HuH-7 (cell line): ENCODE measurements around the gene TBC1D5.
"Not testable (repeated sequence)": the region's sequence is repeated elsewhere in the genome, so short reads cannot be mapped to it uniquely, and the experiment has no call there.

Source experiments
- DNase-seq: peaks from one replicate; pipeline ENCODE4 v3.0.0; 2011; ENCODE audit warnings: low spot score

TBC1D5 gene

DNA sequence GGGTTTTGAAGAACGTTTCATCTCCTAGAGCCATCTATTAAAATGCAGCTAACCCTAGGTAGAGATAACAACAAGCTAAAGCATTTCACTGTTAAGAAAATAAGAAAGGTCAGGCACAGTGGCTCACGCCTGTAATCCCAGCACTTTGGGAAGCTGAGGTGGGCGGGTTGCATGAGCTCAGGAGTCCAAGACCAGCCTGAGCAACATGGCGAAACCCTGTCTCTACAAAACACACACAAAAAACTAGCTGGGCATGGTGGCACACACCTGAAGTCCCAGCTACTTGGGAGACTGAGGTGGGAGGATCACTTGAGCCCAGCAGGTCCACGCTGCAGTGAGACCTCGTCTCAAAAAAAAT is 5.4 kb upstream of the TBC1D5 start:
- DNase-seq: no peak

DNA sequence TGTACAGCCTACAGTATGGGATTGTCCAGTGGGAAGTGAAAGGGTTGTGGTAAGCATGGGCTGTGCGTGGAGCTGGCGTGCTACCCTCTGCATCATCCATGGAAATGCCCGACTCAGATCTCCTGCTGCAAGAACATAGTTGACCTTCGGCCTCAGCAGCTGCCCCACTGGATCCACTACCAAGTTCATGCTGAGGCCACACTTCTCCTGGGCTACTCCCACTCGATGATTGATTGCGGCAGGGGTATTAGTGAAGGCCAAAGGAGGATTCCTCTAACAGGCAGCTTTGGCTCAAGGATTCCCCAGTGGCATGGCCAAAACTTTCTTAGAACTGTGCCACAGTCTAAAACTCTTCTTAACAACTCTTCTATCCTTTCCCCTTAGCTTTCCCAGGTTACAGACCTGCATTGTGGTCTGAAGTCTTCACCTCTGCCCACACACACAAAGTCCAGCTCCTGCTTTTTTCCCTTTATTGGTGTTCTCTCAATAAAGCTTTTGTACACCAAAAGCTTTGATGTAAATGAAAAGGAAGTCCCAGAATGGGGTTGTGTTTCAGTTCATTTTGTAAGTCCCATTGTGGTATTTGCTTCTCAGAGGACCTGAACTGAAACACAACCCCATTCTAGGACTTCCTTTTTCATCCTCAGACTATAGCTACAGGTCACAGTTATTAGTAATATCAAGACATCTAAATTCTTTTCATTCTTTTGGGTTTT is 4.9 kb upstream of the TBC1D5 start:
- DNase-seq: no peak

DNA sequence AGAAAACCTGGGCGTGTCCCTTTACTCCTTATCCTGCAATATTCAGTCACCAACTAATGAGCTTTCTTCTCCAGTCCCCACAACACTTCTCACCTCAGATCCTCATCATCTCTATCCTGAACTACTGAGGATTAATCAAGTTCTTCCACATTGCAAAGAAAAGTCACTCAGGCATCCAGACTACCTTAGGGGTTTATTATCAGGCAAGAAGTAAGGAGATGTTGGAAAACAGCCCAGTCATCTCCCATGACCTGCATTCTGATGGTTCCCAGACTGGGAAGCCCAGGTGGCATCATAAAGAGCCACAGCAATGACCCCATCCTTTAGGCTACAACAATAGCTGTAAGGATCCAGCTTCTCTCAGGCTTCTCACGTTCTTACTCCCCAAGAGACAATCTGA is 3.5 kb upstream of the TBC1D5 start:
- no peak for DNase-seq

DNA sequence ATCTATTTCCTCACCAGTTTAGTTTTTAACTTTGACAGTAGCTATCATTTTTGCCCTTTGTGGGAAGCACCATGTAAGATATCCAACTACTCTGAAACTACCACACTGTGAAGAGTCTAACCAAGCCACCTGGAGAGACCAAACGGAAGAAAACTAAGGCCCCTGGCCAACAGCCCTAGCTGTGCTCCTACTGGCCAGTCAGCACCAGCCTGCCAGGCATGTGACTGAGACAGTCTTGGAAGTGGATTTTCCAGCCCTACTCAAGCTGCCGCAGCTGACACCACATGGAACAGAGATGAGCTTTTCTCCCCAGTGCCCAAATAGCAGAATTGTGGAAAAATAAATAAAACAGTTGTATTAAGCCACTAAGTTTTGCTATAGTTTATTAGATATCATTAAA is 2.9 kb upstream of the TBC1D5 start:
- DNase-seq: no peak

DNA sequence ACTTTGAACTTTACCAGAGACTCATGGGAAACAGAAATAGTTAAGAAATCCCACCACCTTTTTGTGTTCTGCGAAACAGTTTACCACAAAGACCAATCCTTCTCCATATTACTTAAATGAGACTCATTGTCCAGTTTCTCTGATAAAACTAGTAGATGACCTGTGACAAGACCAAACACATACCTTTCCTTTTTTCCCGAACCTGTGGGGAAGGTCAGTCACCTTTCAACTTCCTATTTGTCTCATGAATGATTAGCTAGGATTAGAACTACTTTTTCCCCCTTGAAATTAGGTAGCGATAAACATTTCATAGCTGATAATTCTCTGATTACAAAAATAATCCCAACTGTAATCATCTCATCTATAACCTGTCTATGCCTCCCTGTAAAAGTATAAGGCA is 2.3 kb upstream of the TBC1D5 start:
- no peak for DNase-seq

DNA sequence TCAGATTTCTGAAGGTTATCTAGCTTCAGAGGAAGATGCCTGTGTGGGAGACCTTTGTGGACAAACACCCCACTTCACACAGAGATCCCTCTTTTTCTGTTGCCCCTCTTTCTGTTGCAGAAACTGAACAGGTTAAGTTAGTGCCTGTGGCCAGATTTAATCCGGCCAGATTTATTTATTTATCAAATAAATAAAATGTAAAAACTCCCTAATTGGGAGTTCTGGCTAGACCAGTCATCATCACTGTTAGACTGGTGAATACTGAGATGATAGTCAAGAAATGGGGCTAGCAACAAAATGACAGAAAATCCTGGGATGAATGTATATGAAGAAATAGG is 1.2 kb upstream of the TBC1D5 start:
- DNase-seq: no peak

DNA sequence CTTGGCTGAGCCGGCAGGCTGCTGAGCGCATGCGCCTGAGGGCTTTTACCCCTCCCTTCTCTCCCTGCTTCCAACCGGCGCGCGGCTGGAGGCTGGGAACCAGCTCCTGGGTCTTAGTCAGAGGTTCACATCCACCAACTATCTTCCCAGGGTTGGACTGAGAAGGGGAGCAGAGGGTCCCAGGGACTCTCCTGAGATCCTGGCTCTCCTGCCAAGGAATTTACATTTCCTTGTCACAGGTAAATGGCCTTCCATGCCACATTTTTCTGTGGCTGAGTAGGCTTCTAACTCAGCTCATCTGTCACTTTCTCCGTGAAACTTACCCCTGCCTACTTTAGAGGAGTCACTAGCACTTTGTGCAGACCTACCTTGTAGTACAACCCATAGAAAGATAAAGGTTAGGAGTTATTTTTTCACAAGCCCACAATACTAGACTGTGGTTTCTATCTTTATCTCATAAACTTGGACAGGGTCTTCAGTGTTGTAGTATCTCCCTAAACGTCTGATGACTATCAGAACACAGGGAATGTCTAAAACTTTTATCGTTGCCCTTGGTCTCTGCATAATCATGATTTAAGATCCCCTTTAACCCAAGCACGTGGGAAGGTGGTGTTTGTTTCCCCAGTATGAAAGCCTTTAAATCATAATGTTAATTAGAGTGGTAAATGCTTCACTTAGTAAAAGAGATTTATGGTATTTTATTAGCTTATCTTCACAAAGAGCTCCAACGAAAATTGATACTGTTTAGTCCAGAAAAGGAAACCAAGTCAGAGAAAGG is 638 bp upstream of the TBC1D5 start:
- DNase-seq: no peak

DNA sequence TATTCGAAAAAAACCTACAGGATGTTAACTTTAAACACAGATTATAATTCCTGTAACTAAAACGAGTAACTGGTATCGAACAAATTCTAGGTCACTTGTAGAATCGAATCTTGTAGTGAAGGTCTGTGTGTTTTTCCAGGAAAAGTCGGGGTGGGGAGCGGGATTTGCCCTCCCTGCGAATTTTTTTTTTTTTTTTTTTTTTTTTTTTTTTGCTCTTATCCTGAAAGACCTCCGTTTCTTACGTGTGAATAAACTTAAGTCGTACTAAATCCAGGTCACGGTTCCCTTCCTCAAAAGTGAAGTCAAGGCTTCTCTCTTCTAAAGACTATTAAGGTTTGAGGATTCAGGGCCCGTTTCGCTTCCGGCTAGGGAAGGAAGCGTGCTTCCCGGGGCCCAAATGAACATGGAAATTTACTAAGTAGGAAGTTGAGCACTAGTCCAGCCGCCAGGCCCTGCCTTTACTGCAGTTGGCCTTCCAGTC is 770 bp downstream of the TBC1D5 start:
- no peak for DNase-seq

DNA sequence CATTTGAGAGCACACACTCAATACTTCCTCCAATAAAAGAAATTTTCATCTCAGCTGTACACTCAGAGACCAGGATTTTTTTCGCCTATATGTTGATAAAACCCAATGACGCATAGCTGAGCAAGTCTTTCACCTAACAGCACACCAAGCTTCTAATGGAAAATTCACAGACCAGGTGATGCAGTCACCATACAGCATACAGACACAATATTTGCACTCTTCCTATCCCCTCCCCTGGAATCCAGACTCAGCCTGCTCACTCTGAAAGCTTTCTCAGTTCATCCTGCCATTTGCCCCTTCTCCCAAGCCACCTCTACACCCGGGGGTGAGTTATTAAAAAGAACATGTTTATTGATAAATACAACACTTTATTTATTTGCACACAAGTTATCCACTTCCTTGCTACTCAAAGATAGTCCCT is 1.7 kb downstream of the TBC1D5 start:
- DNase-seq: peak; percentile 71

DNA sequence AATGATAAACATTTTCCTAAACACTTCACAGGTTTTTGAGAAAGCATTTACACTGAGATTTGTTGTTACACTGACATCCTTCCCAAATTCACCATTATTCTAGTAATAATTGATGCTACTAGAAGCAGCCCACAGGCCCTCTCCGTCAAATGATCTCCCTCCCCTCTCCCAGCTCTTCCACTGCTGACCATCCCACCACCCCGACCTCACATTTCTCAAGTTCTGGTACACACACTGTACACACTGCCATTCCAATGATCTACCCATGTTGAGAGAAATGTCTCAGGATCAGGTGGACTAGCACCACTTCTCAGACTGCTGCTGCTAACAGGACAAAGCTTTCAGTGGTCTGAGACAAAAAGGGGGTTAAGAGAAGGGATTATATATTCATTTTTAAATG is 3.5 kb downstream of the TBC1D5 start:
- no peak for DNase-seq

DNA sequence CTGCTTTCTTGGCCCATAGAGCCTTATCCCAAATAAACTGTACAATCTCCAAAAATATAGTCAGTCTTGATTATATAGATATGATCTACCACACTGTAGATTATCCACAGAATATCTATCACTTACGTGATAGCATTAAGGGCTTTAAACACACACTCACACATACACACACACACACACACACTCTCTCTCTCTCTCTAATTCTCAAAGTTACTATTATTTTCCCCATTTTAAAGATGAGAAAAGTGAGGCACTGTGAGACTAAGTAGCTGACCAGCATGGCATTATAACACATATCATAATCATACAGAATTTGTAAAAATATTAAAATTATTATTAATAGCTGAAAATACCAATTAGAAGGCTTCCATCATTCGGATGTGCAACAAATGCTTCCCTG is 4.2 kb downstream of the TBC1D5 start:
- no peak for DNase-seq

DNA sequence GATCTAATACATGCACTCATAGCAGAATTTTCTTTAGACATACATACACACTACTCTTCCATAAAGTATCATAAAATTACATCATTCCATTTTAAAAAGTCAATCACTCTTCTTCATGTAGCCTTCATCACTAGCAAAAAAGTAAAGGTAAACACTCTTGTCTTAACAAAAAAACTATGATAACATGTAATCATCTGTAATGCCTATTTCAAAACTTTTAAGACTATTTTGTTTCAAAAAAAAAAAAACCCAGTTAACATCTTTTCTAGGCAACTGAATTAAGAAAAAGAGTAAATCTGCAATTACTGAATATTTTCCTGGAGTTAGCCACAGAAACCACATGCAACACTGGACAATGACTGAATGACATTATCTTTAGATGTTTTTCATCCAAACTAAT is 4.8 kb downstream of the TBC1D5 start:
- no peak for DNase-seq

DNA sequence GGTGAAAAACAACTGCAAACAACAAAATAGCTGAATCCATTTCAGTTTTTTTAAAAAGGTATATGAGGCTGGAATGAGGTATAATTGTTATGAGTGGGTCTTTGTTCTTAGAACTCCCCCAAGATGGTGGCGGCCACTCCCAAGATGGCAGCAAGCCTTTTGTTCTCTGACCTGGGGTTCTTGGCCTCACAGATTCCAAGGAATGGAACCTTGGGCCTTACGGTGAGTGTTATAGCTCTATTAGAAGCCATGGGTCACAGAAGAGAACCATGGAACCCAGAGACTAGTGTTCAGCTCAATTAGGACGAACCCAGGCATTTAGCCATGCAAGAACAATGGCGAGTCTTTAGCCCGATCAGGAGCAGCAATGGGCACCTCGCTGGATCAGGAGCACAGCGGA is 7.1 kb downstream of the TBC1D5 start:
- not testable (repeated sequence) for DNase-seq

DNA sequence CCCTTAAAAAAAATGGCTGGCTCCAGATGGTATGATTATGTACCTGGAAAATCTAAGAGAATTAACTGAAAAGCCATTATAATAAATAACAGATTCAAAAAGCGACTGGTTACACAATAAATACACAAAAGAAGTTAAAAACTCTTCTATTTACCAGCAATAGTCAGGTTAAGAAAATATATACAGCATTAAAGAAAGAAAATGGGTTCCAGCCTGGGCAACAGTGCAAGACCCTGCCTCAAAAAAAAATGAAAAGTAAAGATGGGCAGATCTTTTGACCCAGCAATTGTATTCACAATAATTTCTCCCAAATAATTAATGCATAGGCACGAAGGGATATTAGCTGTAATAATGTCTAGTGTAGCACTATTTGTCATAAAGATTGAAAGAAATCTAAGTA is 8.7 kb downstream of the TBC1D5 start:
- no peak for DNase-seq

DNA sequence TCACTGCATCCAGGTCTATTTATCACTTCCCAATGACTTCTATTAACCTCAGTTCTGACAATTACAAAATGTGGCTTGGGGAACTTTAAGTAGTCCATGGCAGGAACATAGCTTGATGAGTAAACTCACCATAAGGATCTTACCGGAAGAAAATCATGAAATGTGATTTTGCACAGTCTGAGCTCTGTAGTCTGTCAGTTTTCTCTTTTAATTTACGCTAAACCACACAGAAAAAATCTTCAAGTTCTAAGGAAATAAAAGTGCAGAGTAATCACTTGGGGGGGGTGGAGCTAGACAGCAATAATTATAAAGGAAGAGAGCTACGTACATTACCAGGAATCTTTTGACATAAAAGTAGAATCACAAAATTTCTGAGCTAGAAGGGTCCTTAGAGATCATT is 9.2 kb downstream of the TBC1D5 start:
- DNase-seq: no peak

DNA sequence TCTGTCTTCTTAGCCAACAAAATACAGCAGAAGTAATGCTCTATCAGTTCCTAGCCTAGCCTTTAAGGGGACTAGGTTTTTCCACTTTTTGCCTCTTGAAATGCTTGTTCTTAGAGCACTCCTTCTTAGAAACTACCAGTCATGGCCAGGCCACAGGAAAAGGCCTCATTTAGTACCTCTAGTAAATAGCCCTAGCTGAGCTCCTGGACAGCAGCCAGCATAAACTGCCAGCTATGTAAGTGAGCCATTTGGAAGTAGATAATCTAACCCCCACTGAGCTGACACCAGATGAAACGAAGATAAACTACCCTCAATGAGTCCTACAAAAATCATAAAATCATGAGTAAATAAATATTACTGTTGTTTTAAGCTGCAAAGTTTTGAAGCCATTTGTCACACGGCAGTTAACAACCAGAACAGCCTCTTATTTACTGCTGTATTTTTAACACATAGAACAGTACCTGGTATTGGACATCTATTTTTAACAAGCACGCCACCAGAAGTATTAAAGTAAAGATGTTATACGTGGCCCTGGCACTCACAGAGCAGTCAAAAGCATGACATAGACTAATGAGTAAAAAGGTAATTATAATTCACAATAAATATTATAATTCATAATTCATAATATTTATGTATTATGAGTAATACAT is 12.0 kb downstream of the TBC1D5 start:
- peak; percentile 59 for DNase-seq

DNA sequence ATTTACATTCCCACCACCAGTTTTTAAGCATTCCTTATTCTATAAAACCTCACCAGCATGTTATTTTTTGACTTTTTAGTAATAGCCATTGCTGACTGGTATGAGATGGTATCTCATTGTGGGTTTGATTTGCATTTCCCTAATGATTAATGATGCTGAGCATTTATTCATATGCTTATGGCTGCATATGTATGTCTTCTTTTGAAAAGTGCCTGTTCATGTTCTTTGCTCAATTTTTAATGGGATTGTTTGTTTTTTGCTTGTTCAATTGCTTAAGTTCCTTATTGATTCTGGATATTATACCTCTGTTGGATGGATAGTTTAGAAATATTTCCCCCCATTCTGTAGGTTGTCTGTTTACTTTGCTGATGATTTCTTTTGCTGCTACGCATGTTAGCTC is 16.1 kb downstream of the TBC1D5 start:
- DNase-seq: no peak

DNA sequence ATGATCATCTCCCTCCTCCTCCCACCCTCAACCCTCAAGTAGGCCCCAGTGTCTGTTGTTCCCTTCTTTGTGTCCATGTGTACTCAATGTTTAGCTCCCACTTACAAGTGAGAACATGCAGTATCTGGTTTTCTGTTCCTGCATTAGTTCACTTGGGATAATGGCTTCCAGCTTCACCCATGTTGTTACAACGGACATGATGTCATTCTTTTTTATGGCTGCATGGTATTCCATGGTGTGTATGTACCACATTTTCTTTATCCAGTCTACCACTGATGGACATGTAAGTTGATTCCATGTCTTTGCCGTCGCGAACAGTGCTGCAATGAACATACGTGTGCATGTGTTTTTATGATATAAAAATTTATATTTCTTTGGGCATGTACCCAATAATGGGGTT is 16.6 kb downstream of the TBC1D5 start:
- DNase-seq: not testable (repeated sequence)

DNA sequence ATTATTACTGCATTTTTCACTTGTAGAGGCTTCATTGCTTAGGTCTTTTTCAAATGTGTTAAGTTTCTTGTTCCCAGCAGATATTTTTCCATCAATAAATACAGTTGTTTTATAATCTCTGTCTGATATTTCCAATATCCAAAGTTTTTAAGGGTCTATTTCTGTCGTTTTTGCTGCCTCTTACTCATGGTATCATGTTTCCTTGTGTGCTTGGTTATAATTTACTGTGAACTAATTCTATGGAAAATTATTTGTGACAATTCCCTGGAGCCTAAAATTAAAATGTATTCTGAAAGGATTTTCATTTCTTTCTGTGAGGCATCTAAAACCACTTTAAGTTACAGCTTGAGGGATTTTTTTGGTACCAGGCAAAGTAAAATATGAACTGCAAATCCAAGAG is 17.5 kb downstream of the TBC1D5 start:
- no peak for DNase-seq

DNA sequence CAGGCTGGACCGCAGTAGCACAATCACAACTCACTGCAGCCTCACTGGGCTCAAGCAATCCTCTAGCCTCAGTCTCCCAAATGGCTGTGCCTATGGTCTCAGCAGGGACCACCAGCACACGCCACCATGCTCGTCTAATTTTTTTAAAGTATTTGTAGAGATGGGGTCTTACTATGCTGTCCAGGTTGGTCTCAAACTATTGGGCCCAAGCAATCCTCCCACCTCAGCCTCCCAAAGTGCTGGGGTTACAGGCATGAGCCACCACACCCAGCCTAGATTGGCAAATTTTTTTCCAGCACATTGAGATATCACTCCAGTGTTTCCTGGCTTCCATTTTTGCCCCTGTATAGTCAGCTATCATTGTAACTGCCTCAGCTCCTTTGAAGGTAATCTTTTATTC is 18.3 kb downstream of the TBC1D5 start:
- no peak for DNase-seq

DNA sequence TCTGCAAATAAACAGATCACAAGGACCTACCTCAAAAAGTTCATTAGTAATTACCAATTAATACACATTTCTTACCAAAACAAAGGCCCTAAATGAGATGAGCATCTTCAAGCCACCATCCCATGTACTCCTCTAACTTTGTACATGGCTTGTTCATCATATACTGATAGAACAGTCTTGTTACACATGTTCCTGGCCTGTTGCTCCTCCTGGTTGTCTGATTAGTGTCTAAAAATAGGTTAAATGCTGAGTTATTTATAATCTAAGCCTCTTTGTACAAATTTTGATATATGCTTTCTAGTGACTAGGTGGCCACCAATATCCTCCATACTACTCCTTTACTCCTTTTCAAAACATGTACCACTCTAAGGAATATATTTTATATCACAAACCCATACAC is 25.0 kb downstream of the TBC1D5 start:
- DNase-seq: no peak

DNA sequence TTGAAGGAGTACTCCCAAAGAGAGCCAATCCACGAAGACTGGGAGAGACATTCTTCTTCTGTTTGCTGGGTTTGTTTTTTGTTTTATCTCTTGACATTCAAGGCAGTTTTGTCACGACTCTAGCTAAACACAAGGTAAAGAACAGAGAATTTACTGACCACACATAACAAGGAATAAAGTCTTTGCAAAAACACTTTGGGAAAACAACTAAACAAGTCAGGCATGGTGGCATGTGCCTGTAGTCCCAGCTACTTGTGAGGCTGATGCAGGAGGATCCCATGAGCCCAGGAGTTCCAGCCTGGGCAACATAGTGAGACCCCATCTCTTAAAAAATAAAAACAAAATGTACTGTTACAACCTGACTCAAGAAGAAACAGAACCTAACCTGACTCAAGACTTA is 28.0 kb downstream of the TBC1D5 start:
- DNase-seq: no peak

DNA sequence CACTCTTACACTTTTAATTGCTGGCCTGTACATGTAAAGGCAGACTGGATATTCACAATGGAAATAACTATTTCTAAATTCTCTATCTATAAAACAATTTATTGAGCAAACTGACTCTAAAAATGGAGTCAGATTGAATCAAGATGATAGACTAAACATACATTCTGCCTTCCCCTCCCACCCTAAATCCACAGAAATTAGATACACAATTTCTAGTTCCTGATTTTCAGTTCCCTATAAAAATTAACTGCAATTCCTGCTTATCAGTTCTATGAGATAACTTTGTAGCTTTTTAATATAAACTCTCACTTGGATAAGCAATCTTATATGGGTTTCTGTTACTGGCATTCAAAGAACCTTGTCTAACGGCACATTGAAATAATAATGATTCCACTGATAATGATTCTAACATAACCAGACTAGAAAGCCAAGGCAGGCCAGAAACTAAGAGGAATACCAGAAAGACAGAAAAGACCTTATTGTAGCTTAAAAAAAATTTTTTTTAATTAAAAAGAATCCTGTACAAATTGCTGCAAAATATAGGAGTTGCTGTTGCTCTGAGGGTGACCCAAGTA is 33.1 kb downstream of the TBC1D5 start:
- no peak for DNase-seq
